ENCODE data around the gene PRKD1.
"Not testable (repeated sequence)": the region's sequence is repeated elsewhere in the genome, so short reads cannot be mapped to it uniquely, and the experiment has no call there.

Gene PRKD1

GRCh38 chr14:29734732-29735131, 192.9 kb downstream of the PRKD1 start:
- DNase-seq, result no peak

DNA sequence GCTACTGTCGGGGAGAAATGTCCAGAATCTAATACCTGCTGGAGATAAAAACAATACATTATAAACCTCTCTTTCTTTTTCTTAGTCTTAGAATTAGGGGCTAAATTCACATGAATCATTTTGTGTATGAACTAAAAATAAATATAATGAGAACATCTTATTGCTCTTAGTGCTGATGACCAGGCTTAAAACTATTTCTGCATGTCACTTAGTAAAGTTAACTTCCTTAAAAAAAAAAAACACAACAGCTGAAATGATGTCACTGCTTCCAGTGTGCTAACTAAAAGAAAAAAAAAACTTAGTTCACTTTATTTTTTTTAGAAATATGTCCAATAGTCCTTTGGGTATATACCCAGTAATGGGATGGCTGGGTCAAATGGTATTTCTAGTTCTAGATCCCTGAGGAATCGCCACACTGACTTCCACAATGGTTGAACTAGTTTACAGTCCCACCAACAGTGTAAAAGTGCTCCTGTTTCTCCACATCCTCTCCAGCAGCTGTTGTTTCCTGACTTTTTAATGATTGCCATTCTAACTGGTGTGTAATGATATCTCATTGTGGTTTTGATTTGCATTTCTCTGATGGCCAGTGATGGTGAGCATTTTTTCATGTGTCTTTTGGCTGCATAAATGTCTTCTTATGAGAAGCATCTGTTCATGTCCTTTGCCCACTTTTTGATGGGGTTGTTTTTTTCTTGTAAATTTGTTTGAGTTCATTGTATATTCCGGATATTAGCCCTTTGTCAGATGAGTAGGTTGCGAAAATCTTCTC, 200.9 kb downstream of the PRKD1 start:
- not testable (repeated sequence) for DNase-seq

- peak; percentile 5 for DNase-seq
Measured at GRCh38 chr14:29724991-29725390, 202.7 kb downstream of the PRKD1 start.

DNA sequence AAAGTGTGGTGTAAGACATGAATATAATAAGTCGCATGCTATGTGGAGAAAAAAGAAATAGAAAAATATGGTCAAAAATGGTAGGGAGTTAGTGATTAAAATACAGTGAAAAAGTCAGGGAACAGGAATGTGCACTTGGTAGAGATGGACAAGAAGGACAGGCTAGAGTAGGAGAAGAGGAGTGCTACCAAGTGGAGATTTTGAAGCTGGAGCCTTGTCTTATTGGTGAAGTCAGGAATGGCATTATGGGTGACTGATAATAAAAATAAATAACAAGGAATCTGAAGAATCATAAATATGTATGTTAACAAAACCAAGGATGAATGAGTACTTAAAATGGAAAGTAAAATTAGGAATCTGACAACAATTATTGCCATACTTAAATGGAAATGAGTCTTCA, 204.8 kb downstream of the PRKD1 start:
- DNase-seq, result no peak

DNA sequence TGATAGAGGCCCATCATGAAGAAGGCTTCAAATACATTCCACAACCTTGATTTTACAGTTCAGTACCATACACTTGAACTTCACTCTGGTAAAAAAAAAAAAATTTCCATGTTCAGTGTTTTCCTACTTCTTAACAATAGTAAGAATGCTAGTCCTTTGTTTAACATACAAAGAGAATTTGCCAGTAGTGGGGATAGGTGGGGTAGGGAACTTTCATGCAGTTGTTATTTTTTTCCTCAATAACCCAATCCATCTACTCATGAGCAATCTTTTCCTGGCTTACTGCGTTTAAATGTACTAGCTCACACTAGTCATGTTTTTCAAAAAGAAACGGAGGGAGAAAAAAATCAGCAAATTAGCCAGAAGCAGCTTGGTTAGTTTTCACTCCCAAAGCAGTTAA, 206.1 kb downstream of the PRKD1 start:
- DNase-seq, result no peak

- no peak for DNase-seq
Measured at GRCh38 chr14:29717901-29718300, 209.7 kb downstream of the PRKD1 start.

DNA sequence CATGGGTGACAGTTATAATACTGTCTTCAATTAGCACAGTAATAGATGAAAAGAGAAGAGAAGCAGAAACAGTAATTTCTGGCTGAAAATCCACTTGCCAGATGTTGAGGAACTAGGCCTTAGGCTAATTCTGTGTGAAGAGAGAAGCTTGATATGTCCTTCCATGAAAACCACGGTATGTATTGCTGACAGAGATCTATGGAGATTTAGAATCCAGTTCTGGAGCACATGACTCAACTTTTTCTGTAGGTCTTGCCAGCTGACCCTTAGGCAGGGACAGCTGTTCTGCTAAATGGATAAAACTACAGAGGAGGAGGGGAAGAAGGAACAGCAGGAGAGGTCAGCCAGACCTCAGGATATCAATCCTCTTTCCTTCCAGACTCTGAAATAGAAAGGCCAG, 211.5 kb downstream of the PRKD1 start:
- DNase-seq, result no peak

- DNase-seq, result no peak
Measured at GRCh38 chr14:29712601-29713000, 215.0 kb downstream of the PRKD1 start.

DNA sequence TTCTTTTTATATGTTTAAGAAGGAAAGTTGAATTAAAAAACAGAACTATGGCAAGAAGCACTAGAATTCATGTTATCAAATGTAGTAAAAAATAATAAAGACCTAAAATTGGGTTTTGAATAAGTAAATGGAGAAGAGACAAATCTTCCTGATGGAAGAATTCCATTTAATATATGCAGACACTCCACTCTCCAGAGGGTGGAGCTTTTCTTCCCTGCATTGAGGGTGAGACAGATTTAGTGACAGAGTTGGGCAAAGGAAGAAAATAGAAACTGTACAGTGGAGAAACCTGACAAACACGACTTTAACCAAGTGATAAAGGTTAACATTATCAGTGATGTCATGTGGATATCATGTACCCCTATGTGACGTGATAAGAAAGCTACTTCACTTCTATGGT, 217.6 kb downstream of the PRKD1 start:
- no peak for DNase-seq

GRCh38 chr14:29709490-29709889, 218.2 kb downstream of the PRKD1 start:
- no peak for DNase-seq

GRCh38 chr14:29706700-29707099, 220.9 kb downstream of the PRKD1 start:
- DNase-seq, result no peak

- DNase-seq, result no peak
Measured at GRCh38 chr14:29705801-29706200, 221.8 kb downstream of the PRKD1 start.

GRCh38 chr14:29689597-29689996, 238.1 kb downstream of the PRKD1 start:
- not testable (repeated sequence) for DNase-seq

GRCh38 chr14:29687866-29688265, 239.8 kb downstream of the PRKD1 start:
- no peak for DNase-seq

GRCh38 chr14:29687071-29687765, 240.4 kb downstream of the PRKD1 start:
- DNase-seq, result no peak

- DNase-seq, result no peak
Measured at GRCh38 chr14:29684926-29685325, 242.7 kb downstream of the PRKD1 start.

GRCh38 chr14:29682789-29683188, 244.9 kb downstream of the PRKD1 start:
- no peak for DNase-seq

GRCh38 chr14:29681316-29681715, 246.3 kb downstream of the PRKD1 start:
- DNase-seq, result no peak

DNA sequence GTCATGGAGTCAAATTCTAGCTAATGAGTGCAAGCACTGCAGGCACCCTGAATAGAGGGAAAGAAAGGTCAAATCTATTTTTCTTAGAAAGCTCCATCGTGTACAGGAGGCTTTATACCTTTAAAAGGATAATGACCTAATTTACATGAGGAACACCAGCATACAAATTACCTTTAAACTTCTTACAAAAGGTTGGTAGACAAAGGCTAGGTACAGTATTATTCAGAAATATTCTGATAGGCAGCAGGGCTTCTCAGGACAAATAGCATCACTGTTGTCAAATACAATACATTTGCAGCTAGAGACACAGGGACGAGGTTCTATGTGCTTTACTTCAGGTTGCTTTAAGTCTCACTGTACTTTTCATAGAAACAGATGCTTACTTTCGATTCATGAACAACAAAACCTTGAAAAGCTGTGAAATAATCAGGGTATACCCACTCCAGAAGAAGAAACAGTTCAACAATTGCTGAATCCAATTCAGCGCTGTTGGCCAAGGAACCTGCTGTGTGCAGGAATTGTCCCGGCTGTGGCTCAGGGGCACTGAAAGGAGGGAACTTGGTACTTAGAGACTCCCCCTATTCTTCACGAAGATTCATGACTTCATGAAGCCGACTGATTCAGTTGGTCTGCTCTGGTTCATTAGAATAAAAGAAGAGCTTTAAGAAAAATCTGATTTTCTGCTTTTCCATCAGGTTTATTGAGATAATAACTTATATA, 252.9 kb downstream of the PRKD1 start:
- no peak for DNase-seq

DNA sequence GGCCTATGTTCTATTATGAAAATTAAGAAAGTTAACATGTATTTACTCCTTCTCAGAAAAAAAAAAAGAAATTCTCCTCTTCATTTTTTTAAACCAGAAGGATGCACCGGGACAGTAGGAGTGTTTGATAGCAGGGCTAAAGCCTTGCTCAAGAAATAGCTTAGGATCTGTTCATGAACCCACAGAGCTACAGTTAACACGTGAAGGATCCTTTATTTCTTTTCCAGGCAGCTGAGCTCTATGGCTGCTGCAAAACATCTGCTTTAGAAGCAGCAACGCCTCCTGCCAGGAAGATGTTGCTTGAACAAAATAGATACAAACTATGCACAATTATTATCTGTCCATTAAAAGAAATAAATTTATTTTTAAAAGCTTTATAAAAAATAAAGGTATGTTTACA, 254.8 kb downstream of the PRKD1 start:
- DNase-seq, result no peak

DNA sequence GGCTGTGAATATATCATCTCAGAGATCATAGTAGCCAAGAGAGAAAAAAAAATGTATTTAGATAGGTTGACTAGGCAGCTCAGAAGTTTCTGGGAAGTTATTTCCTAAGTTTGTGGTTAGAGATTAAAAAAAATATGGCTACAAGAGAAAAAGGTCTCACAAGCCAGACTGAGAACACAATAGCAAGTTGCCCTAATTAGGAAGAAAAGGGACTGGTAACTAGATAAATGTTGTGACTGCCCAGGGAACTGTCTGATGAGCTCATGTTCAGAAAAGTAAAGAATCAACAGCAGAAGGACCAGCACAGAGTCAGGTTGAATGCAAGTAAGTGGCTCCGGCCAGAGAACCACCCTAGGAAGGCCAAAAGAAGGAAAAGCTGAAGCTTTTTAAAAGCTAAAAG, 256.6 kb downstream of the PRKD1 start:
- no peak for DNase-seq

- DNase-seq, result no peak
Measured at GRCh38 chr14:29668201-29668600, 259.4 kb downstream of the PRKD1 start.

DNA sequence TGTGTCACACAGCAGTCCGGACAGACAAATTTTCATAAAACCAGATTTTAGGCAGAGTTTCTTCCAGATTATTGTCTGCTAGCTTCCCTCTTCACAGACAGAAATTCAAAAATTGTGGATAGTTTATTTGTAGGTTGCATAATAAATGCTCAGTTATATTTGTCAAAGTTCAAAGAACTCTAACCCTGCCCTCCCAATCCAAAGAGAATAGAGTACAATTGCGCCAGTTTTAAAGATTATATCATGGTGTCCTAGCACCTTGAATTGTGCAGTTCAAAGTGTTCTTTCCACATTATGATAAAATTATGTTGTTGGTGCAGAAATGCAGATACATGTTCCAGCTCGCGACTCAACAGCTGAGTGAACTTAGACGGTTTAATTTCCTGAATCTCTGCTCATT, 263.1 kb downstream of the PRKD1 start:
- no peak for DNase-seq

- DNase-seq, result peak; percentile 49
Measured at GRCh38 chr14:29663281-29663801, 264.3 kb downstream of the PRKD1 start.

All from hematopoietic multipotent progenitor cell treated with erythropoietin and hydrocortisone succinate and interleukin-3 and kit ligand, for 4 days (in vitro differentiated cells).